H9 (cell line): Measurements from ENCODE around the gene SLC24A2. TPM values are rescaled to one million over a fixed set of nuclear protein-coding genes. Genes with fewer than 3 reads are reported as not detected.

Source experiments
- DNase-seq: peaks from one replicate; pipeline ENCODE4 v3.0.0-alpha.2; 2017
- H2AFZ ChIP-seq: one replicate; pipeline ENCODE4 v1.6.1; 2013; ENCODE audit warnings: mild to moderate bottlenecking, low read length, control low read depth, moderate library complexity
- H2AK5ac ChIP-seq: 2 replicates; pipeline ENCODE4 v1.6.1; 2013; ENCODE audit warnings: low read length, control low read depth, mixed read lengths; ENCODE audit not compliant: insufficient read length
- H2BK120ac ChIP-seq: one replicate; pipeline ENCODE4 v1.6.1; 2013; ENCODE audit warnings: low read depth, mild to moderate bottlenecking, low read length, control low read depth, inconsistent platforms; ENCODE audit not compliant: poor library complexity, severe bottlenecking
- H2BK12ac ChIP-seq: 2 replicates; pipeline ENCODE4 v1.6.1; 2013; ENCODE audit warnings: low read length, control low read depth, mixed read lengths, low read depth; ENCODE audit not compliant: insufficient read length
- H2BK15ac ChIP-seq: 2 replicates; pipeline ENCODE4 v1.6.1; 2013; ENCODE audit warnings: low read depth, low read length, control low read depth
- H2BK20ac ChIP-seq: one replicate; pipeline ENCODE4 v1.6.1; 2013; ENCODE audit warnings: low read depth, mild to moderate bottlenecking, low read length, control low read depth, inconsistent platforms; ENCODE audit not compliant: poor library complexity, severe bottlenecking
- H2BK5ac ChIP-seq: 2 replicates; pipeline ENCODE4 v1.6.1; 2013; ENCODE audit warnings: low read length, control low read depth, mixed read lengths; ENCODE audit not compliant: insufficient read length
- H3K14ac ChIP-seq: 2 replicates; pipeline ENCODE4 v1.6.1; 2013; ENCODE audit warnings: low read length, control low read depth; ENCODE audit not compliant: insufficient read depth
- H3K18ac ChIP-seq: 2 replicates; pipeline ENCODE4 v1.6.1; 2013; ENCODE audit warnings: low read depth, mild to moderate bottlenecking, mixed read lengths, low read length, control low read depth; ENCODE audit not compliant: insufficient read length
- H3K23ac ChIP-seq: 2 replicates; pipeline ENCODE4 v1.6.1; 2013; ENCODE audit warnings: low read length, control low read depth, mixed read lengths, low read depth; ENCODE audit not compliant: insufficient read length
- H3K23me2 ChIP-seq: 2 replicates; pipeline ENCODE4 v1.6.1; 2013; ENCODE audit warnings: low read depth, mild to moderate bottlenecking, mixed read lengths, low read length, control low read depth; ENCODE audit not compliant: insufficient read length, poor library complexity, severe bottlenecking
- H3K27ac ChIP-seq: 2 replicates; pipeline ENCODE4 v1.5.1; 2013; ENCODE audit warnings: low read length, control low read depth, mixed read lengths, low read depth; ENCODE audit not compliant: insufficient read length
- H3K27me3 ChIP-seq: 2 replicates; pipeline ENCODE4 v1.6.1; 2013; ENCODE audit warnings: low read length, control low read depth, inconsistent platforms; ENCODE audit not compliant: insufficient read depth
- H3K4ac ChIP-seq: 2 replicates; pipeline ENCODE4 v1.6.1; 2013; ENCODE audit warnings: low read depth, mild to moderate bottlenecking, control low read depth, inconsistent platforms, low read length, moderate library complexity
- H3K4me1 ChIP-seq: 2 replicates; pipeline ENCODE4 v1.6.1; 2013; ENCODE audit warnings: low read length, control low read depth, inconsistent platforms; ENCODE audit not compliant: insufficient read depth
- H3K4me2 ChIP-seq: 2 replicates; pipeline ENCODE4 v1.6.1; 2013; ENCODE audit warnings: low read length, control low read depth, mixed read lengths; ENCODE audit not compliant: insufficient read length, insufficient read depth
- H3K56ac ChIP-seq: 2 replicates; pipeline ENCODE4 v1.6.1; 2013; ENCODE audit warnings: low read depth, mild to moderate bottlenecking, mixed read lengths, low read length, control low read depth; ENCODE audit not compliant: insufficient read length
- H3K79me1 ChIP-seq: 2 replicates; pipeline ENCODE4 v1.6.1; 2013; ENCODE audit warnings: low read depth, mild to moderate bottlenecking, moderate library complexity, low read length, control low read depth, inconsistent platforms; ENCODE audit not compliant: insufficient read depth, poor library complexity, severe bottlenecking
- H3K79me2 ChIP-seq: 2 replicates; pipeline ENCODE4 v1.6.1; 2013; ENCODE audit warnings: low read length, control low read depth, inconsistent platforms; ENCODE audit not compliant: insufficient read depth
- H3K9ac ChIP-seq: 2 replicates; pipeline ENCODE4 v1.6.1; 2013; ENCODE audit warnings: low read length, control low read depth, mixed read lengths; ENCODE audit not compliant: insufficient read length; ENCODE audit errors: extremely low read depth
- H3K9me3 ChIP-seq: one replicate; pipeline ENCODE4 v1.6.1; 2013; ENCODE audit warnings: low read depth, low read length, inconsistent platforms; ENCODE audit not compliant: control insufficient read depth
- H3T11ph ChIP-seq: one replicate; pipeline ENCODE4 v1.6.1; 2013; ENCODE audit warnings: mild to moderate bottlenecking, low read length, control low read depth, inconsistent platforms
- H4K20me1 ChIP-seq: one replicate; pipeline ENCODE4 v1.6.1; 2013; ENCODE audit not compliant: control insufficient read depth, insufficient read length, insufficient read depth
- H4K5ac ChIP-seq: 2 replicates; pipeline ENCODE4 v1.6.1; 2013; ENCODE audit warnings: low read depth, mild to moderate bottlenecking, mixed read lengths, low read length, control low read depth; ENCODE audit not compliant: insufficient read length
- H4K8ac ChIP-seq: replicated peaks from 2 replicates; pipeline ENCODE4 v1.6.1; 2013; ENCODE audit warnings: low read length, control low read depth, mixed read lengths, low read depth; ENCODE audit not compliant: insufficient read length
- H4K91ac ChIP-seq: 2 replicates; pipeline ENCODE4 v1.6.1; 2013; ENCODE audit warnings: low read depth, mild to moderate bottlenecking, moderate library complexity, mixed read lengths, low read length, control low read depth; ENCODE audit not compliant: insufficient read length
- H3K27ac Mint-ChIP-seq, 3 experiments: 2 replicates in 2 of 3; 3 replicates in 1 of 3; pipeline ENCODE4 v1.8.0; 2020 to 2021; ENCODE audit warnings: mixed read lengths in 3 of 3, mild to moderate bottlenecking in 1 of 3, moderate library complexity in 1 of 3
- H3K27me3 Mint-ChIP-seq: 2 replicates; pipeline ENCODE4 v1.8.0; 2021; ENCODE audit warnings: low read depth, mild to moderate bottlenecking, moderate library complexity, mixed read lengths
- H3K36me3 Mint-ChIP-seq, 3 experiments: 2 replicates in 2 of 3; 3 replicates in 1 of 3; pipeline ENCODE4 v1.8.0; 2020 to 2021; ENCODE audit warnings: low read depth in 3 of 3, mixed read lengths in 3 of 3; ENCODE audit not compliant: insufficient read depth in 1 of 3
- H3K4me1 Mint-ChIP-seq, 2 experiments: 2 replicates each; pipeline ENCODE4 v1.8.0; 2020; ENCODE audit warnings: mixed read lengths in 2 of 2
- H3K4me3 Mint-ChIP-seq, 2 experiments: 2 replicates in 1 of 2; 3 replicates in 1 of 2; pipeline ENCODE4 v1.8.0; 2020 to 2021; ENCODE audit warnings: mild to moderate bottlenecking in 2 of 2, mixed read lengths in 2 of 2, moderate library complexity in 1 of 2
- H3K9me3 Mint-ChIP-seq, 2 experiments: 2 replicates in 1 of 2; 3 replicates in 1 of 2; pipeline ENCODE4 v1.8.0; 2020; ENCODE audit warnings: mild to moderate bottlenecking in 2 of 2, mixed read lengths in 2 of 2, moderate library complexity in 1 of 2
- WGBS: extraction: QIAGEN DNeasy Blood & Tissue Kit; methylation state at CpG from one replicate; pipeline ENCODE4 v1.1.7; 2013; ENCODE audit warnings: missing lambda C conversion rate, low lambda C conversion rate, mixed read lengths; ENCODE audit not compliant: insufficient read length; ENCODE audit errors: extremely low coverage; 5-methylcytosine and 5-hydroxymethylcytosine counted together
- total RNA-seq: library from RNA; stranded (reverse); gene quantifications from 2 replicates; pipeline ENCODE4 v1.2.1, GENCODE V29; 2021
- TF ChIP-seq, protein P1 (sequence below): fragments of 200-600 bp; sonication (generic); conservative IDR thresholded peaks from 3 replicates; pipeline ENCODE4 v1.8.0; 2021; ENCODE audit warnings: antibody characterized with exemption, mild to moderate bottlenecking

The SLC24A2 gene
- total RNA-seq, 1 experiment from 2014 or later: 6.2 TPM

DNA sequence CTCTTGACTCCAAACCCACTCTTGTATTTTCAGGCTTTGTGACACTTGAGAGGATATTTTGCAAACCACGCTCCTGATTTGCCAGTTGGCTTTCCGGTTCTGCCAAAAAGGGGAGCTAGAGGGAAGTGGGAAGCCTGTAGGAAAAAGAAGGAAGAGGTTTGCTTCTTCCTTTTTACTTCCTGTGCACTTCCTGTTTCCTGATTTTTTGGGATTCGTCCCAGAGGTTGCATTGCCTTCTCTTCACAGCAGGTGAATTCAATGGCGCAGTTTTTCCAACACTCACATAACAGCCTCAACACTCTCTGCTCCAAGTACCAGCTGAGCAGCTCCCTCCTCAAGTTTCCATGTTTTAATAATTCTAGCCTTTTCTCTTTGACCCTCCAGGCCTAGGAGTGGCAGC lies 47.7 kb downstream of the SLC24A2 start:
- Histone ChIP-seq H3K4me2 (no peak overlapping the region), H4K5ac (no peak overlapping the region), H2BK12ac (no peak overlapping the region), H3T11ph (no peak overlapping the region), H2BK20ac (no peak overlapping the region), H4K8ac (no peak overlapping the region), H2AFZ (no peak overlapping the region), H2BK5ac (no peak overlapping the region), H3K14ac (no peak overlapping the region), H3K23me2 (no peaks in the 10 kb centered on the region), H3K27ac (no peak overlapping the region), H4K91ac (no peak overlapping the region), H2BK120ac (no peak overlapping the region), H3K79me2 (no peaks in the 10 kb centered on the region), H3K23ac (no peak overlapping the region), H3K79me1 (no peaks in the 10 kb centered on the region), H3K18ac (no peak overlapping the region), H4K20me1 (no peaks in the 10 kb centered on the region), H3K9me3 (no peaks in the 10 kb centered on the region), H3K27me3 (no peaks in the 10 kb centered on the region), H3K56ac (no peak overlapping the region), H3K9ac (no peak overlapping the region), H2BK15ac (no peak overlapping the region), H3K4me1 (peaks cover 6% of the 10 kb centered on the region; the same call in 1 of the 2 replicates), H3K4ac (no peak overlapping the region), H2AK5ac (no peak overlapping the region)
- H3K27ac Mint-ChIP-seq: peak overlapping the region; percentile 57 to 72 (median 58); a peak in 5 of 7 replicates
- no peak for DNase-seq
- H3K9me3 Mint-ChIP-seq: no peaks in the 10 kb centered on the region
- no peaks in the 10 kb centered on the region for H3K27me3 Mint-ChIP-seq
- no peak overlapping the region for H3K4me3 Mint-ChIP-seq
- TF ChIP-seq, protein P1, sequence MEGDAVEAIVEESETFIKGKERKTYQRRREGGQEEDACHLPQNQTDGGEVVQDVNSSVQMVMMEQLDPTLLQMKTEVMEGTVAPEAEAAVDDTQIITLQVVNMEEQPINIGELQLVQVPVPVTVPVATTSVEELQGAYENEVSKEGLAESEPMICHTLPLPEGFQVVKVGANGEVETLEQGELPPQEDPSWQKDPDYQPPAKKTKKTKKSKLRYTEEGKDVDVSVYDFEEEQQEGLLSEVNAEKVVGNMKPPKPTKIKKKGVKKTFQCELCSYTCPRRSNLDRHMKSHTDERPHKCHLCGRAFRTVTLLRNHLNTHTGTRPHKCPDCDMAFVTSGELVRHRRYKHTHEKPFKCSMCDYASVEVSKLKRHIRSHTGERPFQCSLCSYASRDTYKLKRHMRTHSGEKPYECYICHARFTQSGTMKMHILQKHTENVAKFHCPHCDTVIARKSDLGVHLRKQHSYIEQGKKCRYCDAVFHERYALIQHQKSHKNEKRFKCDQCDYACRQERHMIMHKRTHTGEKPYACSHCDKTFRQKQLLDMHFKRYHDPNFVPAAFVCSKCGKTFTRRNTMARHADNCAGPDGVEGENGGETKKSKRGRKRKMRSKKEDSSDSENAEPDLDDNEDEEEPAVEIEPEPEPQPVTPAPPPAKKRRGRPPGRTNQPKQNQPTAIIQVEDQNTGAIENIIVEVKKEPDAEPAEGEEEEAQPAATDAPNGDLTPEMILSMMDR: no peak
- WGBS: no CpG with 5 or more reads among the region's 4 CpGs
- H3K36me3 Mint-ChIP-seq: no peaks in the 10 kb centered on the region
- H3K4me1 Mint-ChIP-seq: peaks cover 17 to 20% of the 10 kb centered on the region in 2 experiments
